ENCODE measurements around the gene XYLT1.

Gene XYLT1

GRCh38 chr16:17070882-17071592 lies 399.7 kb downstream of the XYLT1 start:
- DNase-seq, result peak; percentile 26

- no peak for DNase-seq
These were observed 401.1 kb downstream of the XYLT1 start for GRCh38 chr16:17069681-17070080.

GRCh38 chr16:17068524-17068923 lies 402.2 kb downstream of the XYLT1 start:
- no peak for DNase-seq

GRCh38 chr16:17067882-17068281 lies 402.9 kb downstream of the XYLT1 start:
- DNase-seq, result no peak

GRCh38 chr16:17063201-17064139 lies 407.3 kb downstream of the XYLT1 start:
- no peak for DNase-seq

GRCh38 chr16:17062676-17063075 lies 408.1 kb downstream of the XYLT1 start:
- DNase-seq, result no peak

- no peak for DNase-seq
These were observed 409.4 kb downstream of the XYLT1 start for GRCh38 chr16:17061326-17061725.

- DNase-seq, result no peak
These were observed 412.3 kb downstream of the XYLT1 start for GRCh38 chr16:17058471-17058870.

GRCh38 chr16:17056666-17057065 lies 414.1 kb downstream of the XYLT1 start:
- DNase-seq, result no peak

- DNase-seq, result no peak
These were observed 417.1 kb downstream of the XYLT1 start for GRCh38 chr16:17053536-17054160.

All from femur (tissue), 1 donor.